G401.6 (cell line): ENCODE results near the gene SPRN.
"Not testable (repeated sequence)": the region's sequence is repeated elsewhere in the genome, so short reads cannot be mapped to it uniquely, and the experiment has no call there.

Experiments used
- FAIRE-seq: peaks from 2 replicates; lab custom pipeline; 2012; peaks lifted over from hg19 to GRCh38; lab: Jason Lieb, UNC

The SPRN gene

GRCh38 chr10:133405272-133405671 is 19.2 kb downstream of the SPRN start:
- FAIRE-seq: no peak

DNA sequence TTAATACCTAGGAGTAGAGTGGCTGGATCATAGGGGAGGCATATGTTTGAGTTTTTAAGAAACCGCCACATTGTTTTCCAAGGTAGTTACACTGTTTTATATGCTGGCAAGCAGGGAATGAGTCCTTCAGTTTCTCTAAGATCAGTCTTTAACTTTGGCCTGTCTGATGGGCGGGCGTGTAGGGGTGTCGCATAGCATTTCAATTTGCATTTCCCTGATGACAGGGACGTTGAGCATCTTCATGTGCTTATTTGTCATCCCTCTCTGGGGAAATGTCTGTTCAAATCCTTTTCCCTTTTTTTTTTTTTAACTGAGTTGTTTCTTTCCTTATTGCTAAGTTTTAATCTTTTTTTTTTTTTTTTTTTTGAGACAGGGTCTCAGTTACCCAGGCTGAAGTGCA is 20.6 kb downstream of the SPRN start:
- no peak for FAIRE-seq

DNA sequence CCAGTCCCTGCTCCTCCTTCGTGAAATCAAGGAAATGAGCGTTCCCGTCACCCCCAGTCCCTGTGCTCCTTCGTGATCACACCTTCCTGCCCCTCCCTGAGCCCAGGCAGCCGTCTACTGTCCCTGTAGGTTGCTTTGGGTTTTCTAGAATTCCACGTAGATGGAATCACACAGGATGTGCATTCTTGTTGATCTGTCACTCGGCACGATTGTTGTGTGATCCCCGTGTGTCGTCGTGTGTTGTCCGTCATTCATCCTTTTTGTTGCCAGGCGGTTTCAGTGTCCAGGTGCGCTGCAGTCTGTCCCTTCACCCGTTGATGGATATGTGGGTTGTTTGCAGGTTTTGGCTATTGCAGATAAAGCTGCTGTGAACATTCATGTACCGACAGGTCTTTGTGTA is 21.1 kb downstream of the SPRN start:
- no peak for FAIRE-seq

GRCh38 chr10:133401981-133402725 is 22.3 kb downstream of the SPRN start:
- FAIRE-seq: no peak

- no peak for FAIRE-seq
Observed at GRCh38 chr10:133401500-133401899, 22.9 kb downstream of the SPRN start.

GRCh38 chr10:133400624-133401424 is 23.6 kb downstream of the SPRN start:
- no peak for FAIRE-seq

DNA sequence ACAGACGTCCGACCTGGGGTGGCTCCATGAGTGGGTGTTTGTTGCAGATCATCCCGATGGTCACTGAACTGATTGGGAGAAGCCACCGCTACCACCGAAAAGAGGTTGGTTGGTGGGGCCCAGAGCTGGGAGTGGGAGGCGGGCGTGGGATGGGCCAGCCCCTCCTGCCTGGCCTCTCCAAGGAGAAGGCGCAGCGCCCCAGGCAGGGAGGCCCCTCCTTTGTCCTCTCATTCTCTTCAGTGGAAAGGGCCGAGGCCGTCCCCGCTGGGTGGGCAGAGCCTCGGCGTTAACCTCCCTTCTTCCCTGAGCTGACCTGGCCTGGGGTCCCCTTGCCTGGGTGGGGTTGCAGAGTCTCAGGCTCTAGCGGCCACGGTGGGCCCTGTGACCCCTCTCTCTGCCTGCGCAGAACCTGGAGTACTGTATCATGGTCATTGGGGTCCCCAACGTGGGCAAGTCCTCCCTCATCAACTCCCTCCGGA is 25.3 kb downstream of the SPRN start:
- FAIRE-seq: no peak

- FAIRE-seq: no peak
Observed at GRCh38 chr10:133397938-133398337, 26.5 kb downstream of the SPRN start.

GRCh38 chr10:133396035-133396624 is 28.3 kb downstream of the SPRN start:
- no peak for FAIRE-seq

- no peak for FAIRE-seq
Observed at GRCh38 chr10:133394801-133395221, 29.6 kb downstream of the SPRN start.

GRCh38 chr10:133394064-133394663 is 30.3 kb downstream of the SPRN start, which contains the start of gene MTG1:
Gene MTG1 (plus strand): TSS chr10:133394157. CDS start chr10:133394221, 64 bp downstream.
- no peak for FAIRE-seq

DNA sequence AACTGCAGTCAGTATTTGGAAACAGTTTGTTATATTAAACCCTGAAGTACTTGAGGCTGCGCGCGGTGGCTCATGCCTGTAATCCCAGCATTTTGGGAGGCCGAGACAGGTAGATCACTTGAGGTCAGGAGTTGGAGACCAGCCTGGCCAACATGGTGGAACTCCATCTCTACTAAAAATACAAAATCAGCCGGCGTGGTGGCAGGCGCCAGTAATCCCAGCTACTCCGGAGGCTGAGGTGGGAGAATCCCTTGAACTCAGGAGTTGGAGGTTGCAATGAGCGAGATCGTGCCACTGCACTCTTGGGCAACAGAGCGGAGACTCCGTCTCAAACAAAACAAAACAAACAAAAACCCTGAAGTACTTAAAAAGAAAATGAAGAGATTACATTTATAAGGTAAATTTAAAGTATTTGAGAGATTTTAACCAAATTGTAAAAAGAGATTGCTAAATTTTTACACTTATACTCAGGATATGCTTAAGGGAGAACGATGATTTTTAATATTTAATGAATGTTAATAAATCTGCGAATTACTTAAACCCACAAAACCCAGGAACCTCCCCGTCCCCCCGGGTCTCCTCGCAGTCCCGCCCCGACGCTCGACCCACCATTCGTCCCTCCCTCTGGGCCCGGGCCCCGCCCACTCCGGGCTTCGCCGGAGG is 30.9 kb downstream of the SPRN start:
- peak; percentile 88 for FAIRE-seq

DNA sequence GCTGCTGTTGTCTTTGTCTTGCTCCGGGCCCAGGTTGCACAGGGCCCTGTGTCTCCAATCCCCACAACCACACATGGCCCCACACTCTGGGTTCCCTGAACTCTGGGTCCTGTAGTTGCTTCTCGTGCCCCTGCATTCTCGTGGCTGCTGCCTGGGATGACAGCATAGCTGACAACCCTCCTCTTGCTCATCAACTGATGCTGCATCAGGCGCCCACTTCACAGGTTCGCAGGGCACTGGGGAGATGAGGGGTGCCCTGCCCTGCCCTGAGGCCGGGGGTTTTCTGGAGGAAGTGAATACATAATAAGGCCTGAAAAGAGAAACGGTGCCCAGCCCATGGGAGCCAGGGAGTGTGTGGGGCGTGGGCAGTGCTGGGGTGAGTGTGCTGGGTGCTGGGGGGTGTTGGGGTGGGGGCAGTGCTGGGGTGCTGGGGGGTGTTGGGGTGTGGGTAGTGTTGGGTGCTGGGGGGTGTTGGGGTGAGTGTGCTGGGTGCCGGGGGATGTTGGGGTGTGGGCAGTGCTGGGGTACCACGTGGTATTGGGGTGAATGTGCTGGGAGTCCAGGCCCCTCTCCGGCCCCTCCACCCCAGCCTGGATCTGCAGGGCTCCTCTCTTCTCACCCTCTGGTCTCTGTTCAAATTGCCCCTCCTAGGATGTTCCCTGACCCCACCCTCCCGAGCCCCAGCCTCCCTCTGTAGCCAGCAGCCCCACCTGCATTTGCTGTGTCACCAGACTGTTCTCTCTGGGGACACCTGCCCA is 32.5 kb downstream of the SPRN start:
- FAIRE-seq: no peak

GRCh38 chr10:133391249-133391635 is 33.2 kb downstream of the SPRN start:
- FAIRE-seq: no peak

- FAIRE-seq: no peak
Observed at GRCh38 chr10:133390597-133391248, 33.7 kb downstream of the SPRN start.

DNA sequence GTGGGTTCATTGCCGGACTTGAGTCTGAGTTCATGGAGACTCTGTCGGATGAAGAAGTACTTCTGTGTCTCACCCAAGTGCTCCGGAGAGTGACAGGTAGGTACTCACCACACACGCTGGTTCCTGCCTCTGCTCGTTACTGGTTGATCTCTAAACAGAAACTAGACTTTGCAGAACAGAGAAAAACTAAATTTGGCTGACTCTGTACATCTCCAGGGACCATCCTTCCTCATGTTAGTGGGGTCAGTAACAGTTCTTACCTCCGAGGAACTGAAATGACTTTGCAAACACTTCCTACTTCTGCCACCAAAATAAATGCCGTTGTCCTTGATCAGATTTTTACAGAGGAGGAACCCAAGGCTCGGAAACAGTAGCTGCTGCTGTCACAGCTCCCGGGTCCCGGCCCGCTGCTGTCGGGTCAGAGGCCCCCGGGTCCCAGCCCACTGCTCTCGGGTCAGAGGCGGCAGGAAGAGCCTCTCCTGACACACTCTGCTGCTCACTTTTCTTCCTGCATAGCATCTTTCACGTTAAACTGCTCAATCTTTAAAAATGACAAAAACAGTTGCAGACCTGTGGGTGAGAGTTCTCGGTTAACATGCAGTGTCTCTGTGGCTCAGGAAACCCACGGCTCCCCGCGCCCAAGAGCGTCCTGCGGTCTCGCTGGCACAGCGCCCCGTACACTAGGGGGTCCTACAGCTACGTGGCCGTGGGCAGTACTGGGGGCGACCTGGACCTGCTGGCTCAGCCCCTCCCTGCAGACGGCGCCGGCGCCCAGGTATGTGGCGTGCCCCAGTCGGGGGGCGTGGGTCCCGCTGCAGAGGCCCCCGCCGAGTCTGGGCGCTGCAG is 35.2 kb downstream of the SPRN start:
- FAIRE-seq: no peak

DNA sequence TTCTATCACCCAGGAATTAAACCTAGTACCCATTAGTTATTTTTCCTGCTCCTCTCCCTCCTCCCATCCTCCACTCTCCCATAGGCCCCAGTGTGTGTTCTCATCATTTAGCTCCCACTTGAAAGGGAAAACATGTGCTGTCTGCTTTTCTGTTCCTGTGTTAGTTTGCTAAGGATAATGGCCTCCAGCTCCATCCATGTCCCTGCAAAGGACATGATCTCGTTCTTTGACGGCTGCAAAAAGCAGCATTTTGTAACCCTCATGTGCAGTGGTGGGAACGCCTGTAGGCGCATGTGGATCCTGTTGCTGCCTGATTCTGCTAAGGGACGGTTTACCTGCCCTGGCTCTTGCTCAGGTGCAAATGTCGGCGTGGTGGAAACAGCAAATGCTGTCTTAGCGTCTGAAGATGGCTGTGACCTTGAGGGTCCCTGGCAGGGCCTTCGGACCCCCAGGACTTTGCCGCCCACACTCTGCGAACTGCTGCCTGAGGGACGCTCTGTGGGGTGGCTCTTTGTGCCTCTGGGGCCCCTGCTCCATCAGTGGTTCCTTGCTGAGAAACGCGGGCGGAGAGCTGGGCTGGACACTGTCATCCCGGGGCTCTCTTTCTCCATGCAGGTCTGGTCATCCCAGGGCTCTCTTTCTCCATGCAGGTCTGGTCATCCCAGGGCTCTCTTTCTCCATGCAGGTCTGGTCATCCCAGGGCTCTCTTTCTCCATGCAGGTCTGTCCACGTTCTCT is 36.0 kb downstream of the SPRN start:
- FAIRE-seq: peak; percentile 81

GRCh38 chr10:133386951-133387350 is 37.5 kb downstream of the SPRN start:
- not testable (repeated sequence) for FAIRE-seq

DNA sequence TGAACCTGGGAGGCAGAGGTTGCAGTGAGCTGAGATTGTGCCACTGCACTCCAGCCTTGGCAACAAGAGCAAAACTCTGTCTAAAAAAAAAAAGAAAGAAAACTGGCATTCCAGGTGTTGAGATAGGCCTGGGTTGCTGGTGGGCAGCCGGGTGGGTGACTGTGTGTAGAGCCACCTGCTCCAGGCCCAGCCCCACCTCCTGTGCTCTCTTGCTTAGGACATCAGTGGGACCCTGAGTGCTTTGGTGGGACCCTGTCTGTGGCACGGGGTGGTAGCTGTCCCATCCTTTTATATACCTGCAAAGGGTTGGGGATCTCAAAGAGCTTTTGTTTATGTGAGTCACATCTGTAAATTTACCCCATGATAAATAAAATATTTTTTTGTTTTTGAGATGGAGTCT is 39.2 kb downstream of the SPRN start:
- no peak for FAIRE-seq
